ENCODE results near the gene ZFTA. TPM values are rescaled to one million over a fixed set of nuclear protein-coding genes. Genes with fewer than 3 reads are reported as not detected.

The ZFTA gene
- polyA plus RNA-seq, 2 of the 4 experiments (the other 2 are of a cell fraction) = 3.0 to 6.6 TPM

DNA sequence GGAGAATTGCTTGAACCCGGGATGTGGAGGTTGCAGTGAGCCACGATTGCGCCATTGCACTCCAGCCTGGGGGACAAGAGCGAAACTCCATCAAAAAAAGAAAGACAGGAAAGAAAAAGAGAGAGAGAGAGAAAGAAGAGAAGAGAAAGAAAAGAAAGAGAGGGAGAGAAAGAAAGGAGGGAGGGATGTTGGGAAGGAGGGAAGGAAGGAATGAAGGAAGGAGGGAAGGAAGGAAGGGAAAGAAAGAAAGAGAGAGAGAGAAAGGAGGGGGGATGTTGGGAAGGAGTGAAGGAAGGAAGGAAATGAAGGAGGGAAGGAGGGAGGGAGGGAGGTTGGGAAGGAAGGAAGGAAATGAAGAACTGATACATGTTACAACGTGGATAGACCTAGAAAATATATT lies 32.3 kb upstream of the ZFTA start:
- Histone ChIP-seq H3K4me3 (no peak overlapping the region), H3K4me1 (peaks cover 16% of the 10 kb centered on the region), H3K4me2 (no peak overlapping the region), H3K9me3 (no peaks in the 10 kb centered on the region), H3K27ac (no peak overlapping the region)
- TF ChIP-seq NFE2L2 (conservative IDR thresholded peaks at IDR 0.05; ENCODE audit: low read length) = no peak
- no peak for TF ChIP-seq FOSL2 (IDR thresholded peaks at IDR 0.05)
- TF ChIP-seq FOSL2 (CRISPR knock-in tag; IDR thresholded peaks at IDR 0.05) = no peak
- no peak for TF ChIP-seq ZFP36 (IDR thresholded peaks at IDR 0.05; ENCODE audit: borderline replicate concordance, partially characterized antibody)
- TF ChIP-seq, protein P1, sequence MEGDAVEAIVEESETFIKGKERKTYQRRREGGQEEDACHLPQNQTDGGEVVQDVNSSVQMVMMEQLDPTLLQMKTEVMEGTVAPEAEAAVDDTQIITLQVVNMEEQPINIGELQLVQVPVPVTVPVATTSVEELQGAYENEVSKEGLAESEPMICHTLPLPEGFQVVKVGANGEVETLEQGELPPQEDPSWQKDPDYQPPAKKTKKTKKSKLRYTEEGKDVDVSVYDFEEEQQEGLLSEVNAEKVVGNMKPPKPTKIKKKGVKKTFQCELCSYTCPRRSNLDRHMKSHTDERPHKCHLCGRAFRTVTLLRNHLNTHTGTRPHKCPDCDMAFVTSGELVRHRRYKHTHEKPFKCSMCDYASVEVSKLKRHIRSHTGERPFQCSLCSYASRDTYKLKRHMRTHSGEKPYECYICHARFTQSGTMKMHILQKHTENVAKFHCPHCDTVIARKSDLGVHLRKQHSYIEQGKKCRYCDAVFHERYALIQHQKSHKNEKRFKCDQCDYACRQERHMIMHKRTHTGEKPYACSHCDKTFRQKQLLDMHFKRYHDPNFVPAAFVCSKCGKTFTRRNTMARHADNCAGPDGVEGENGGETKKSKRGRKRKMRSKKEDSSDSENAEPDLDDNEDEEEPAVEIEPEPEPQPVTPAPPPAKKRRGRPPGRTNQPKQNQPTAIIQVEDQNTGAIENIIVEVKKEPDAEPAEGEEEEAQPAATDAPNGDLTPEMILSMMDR (IDR thresholded peaks at IDR 0.05) = no peak
- no peak for TF ChIP-seq MAFK (IDR thresholded peaks at IDR 0.05; ENCODE audit: partially characterized antibody)
- 87% methylated on average over 5 of the region's 5 CpGs for WGBS (ENCODE audit: missing lambda C conversion rate)
- no peak for FAIRE-seq
- CTCF ChIA-PET = interaction anchor here (0.5 kb wide), 1 partner anchor 15 kb away, joined by 3 read pairs; no protein-coding TSS in a partner anchor
- DNase-seq (ENCODE audit: low read depth in 1 of 2, low spot score in 1 of 2) = no peak
- POLR2A ChIA-PET = no interaction called here
- ATAC-seq = no peak

GRCh38 chr11:63795066-63795465 lies 26.5 kb upstream of the ZFTA start:
- no peak for DNase-seq (ENCODE audit: low read depth in 1 of 2, low spot score in 1 of 2)
- Histone ChIP-seq H3K4me3 (no peak overlapping the region), H3K27ac (no peak overlapping the region), H3K4me2 (no peak overlapping the region), H3K9me3 (peaks cover 16% of the 10 kb centered on the region; the same call in 2 of the 3 replicates), H3K4me1 (no peaks in the 10 kb centered on the region)
- ATAC-seq = no peak
- no peak for TF ChIP-seq EHMT2 (IDR thresholded peaks at IDR 0.05; ENCODE audit: low read depth)
- TF ChIP-seq, protein P2, sequence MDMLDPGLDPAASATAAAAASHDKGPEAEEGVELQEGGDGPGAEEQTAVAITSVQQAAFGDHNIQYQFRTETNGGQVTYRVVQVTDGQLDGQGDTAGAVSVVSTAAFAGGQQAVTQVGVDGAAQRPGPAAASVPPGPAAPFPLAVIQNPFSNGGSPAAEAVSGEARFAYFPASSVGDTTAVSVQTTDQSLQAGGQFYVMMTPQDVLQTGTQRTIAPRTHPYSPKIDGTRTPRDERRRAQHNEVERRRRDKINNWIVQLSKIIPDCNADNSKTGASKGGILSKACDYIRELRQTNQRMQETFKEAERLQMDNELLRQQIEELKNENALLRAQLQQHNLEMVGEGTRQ (IDR thresholded peaks at IDR 0.05) = no peak
- TF ChIP-seq CBX8 (IDR thresholded peaks at IDR 0.05) = no peak
- no peak for TF ChIP-seq KDM5A (IDR thresholded peaks at IDR 0.05)
- no peak for TF ChIP-seq EP300 (IDR thresholded peaks at IDR 0.05)
- no peak for TF ChIP-seq ZNF302 (CRISPR knock-in tag; IDR thresholded peaks at IDR 0.05)
- TF ChIP-seq ATOH8 (CRISPR knock-in tag; IDR thresholded peaks at IDR 0.05; ENCODE audit: low read depth) = no peak
- TF ChIP-seq RAD21 (conservative IDR thresholded peaks at IDR 0.05 in 1 of 2, IDR thresholded peaks at IDR 0.05 in 1 of 2) = no peak
- TF ChIP-seq HOXB5 (CRISPR knock-in tag; IDR thresholded peaks at IDR 0.05) = no peak
- ChIA-PET POLR2A (no interaction called here), CTCF (no interaction called here)
- WGBS (ENCODE audit: missing lambda C conversion rate) = 86% methylated on average over 11 of the region's 11 CpGs
- no peak for FAIRE-seq

DNA sequence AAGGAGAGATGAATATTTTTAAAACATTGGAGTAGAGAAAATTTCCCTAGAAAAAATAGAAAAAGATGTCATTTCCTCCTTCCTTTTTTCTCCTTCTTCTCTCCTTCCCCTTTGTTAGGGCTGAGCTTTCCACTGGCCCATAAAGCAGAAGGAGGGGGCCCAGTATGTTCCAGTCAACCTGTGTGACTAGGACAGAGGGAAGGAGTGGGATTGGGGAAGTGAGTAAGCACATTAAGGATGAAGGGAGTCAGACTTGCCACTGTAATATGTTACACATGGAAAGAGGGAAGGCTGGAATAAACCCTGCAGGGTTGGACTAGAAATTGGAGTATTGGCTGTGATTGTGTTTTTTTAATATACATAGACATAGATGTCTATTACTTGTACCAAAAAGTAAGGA lies 24.6 kb upstream of the ZFTA start:
- H3K27ac ChIP-seq = no peak overlapping the region
- FAIRE-seq (no peak), DNase-seq (ENCODE audit: low read depth in 1 of 2, low spot score in 1 of 2) (no peak), ATAC-seq (no peak)
- ChIA-PET POLR2A (no interaction called here), CTCF (interaction anchor here (1.4 kb wide), 1 partner anchor 25 kb away, joined by 3 read pairs; the partner anchor contains the start of gene ZFTA)
- no peak overlapping the region for H3K4me2 ChIP-seq
- no peak overlapping the region for H3K4me3 ChIP-seq
- no peaks in the 10 kb centered on the region for H3K4me1 ChIP-seq
- peaks cover 16% of the 10 kb centered on the region; the same call in 2 of the 3 replicates for H3K9me3 ChIP-seq
- TF ChIP-seq ZNF302 (CRISPR knock-in tag; IDR thresholded peaks at IDR 0.05) = no peak
- no peak for TF ChIP-seq BCL3 (IDR thresholded peaks at IDR 0.05)
- TF ChIP-seq HMGXB4 (CRISPR knock-in tag; IDR thresholded peaks at IDR 0.05; ENCODE audit: borderline replicate concordance) = no peak
- TF ChIP-seq, protein P3, sequence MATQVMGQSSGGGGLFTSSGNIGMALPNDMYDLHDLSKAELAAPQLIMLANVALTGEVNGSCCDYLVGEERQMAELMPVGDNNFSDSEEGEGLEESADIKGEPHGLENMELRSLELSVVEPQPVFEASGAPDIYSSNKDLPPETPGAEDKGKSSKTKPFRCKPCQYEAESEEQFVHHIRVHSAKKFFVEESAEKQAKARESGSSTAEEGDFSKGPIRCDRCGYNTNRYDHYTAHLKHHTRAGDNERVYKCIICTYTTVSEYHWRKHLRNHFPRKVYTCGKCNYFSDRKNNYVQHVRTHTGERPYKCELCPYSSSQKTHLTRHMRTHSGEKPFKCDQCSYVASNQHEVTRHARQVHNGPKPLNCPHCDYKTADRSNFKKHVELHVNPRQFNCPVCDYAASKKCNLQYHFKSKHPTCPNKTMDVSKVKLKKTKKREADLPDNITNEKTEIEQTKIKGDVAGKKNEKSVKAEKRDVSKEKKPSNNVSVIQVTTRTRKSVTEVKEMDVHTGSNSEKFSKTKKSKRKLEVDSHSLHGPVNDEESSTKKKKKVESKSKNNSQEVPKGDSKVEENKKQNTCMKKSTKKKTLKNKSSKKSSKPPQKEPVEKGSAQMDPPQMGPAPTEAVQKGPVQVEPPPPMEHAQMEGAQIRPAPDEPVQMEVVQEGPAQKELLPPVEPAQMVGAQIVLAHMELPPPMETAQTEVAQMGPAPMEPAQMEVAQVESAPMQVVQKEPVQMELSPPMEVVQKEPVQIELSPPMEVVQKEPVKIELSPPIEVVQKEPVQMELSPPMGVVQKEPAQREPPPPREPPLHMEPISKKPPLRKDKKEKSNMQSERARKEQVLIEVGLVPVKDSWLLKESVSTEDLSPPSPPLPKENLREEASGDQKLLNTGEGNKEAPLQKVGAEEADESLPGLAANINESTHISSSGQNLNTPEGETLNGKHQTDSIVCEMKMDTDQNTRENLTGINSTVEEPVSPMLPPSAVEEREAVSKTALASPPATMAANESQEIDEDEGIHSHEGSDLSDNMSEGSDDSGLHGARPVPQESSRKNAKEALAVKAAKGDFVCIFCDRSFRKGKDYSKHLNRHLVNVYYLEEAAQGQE (IDR thresholded peaks at IDR 0.05) = no peak
- TF ChIP-seq RFX5 (IDR thresholded peaks at IDR 0.05) = no peak
- TF ChIP-seq RARB (CRISPR knock-in tag; IDR thresholded peaks at IDR 0.05) = no peak
- no peak for TF ChIP-seq NR3C1 (IDR thresholded peaks at IDR 0.05)
- TF ChIP-seq ZSCAN20 (CRISPR knock-in tag; IDR thresholded peaks at IDR 0.05) = no peak
- TF ChIP-seq MAFK (IDR thresholded peaks at IDR 0.05; ENCODE audit: partially characterized antibody) = no peak
